NCI-H446 treated with DMSO at 0.1 percent for 48 hours (cell line): ENCODE results near the gene FARSA.
A peak's percentile ranks its signal among the peaks of the same experiment; 100 is the strongest.
"Not testable (repeated sequence)": the region's sequence is repeated elsewhere in the genome, so short reads cannot be mapped to it uniquely, and the experiment has no call there.

ENCODE experiments used
- DNase-seq: peaks from one replicate; lab custom pipeline; 2025; lab: John Stamatoyannopoulos, UW

Gene FARSA

DNA sequence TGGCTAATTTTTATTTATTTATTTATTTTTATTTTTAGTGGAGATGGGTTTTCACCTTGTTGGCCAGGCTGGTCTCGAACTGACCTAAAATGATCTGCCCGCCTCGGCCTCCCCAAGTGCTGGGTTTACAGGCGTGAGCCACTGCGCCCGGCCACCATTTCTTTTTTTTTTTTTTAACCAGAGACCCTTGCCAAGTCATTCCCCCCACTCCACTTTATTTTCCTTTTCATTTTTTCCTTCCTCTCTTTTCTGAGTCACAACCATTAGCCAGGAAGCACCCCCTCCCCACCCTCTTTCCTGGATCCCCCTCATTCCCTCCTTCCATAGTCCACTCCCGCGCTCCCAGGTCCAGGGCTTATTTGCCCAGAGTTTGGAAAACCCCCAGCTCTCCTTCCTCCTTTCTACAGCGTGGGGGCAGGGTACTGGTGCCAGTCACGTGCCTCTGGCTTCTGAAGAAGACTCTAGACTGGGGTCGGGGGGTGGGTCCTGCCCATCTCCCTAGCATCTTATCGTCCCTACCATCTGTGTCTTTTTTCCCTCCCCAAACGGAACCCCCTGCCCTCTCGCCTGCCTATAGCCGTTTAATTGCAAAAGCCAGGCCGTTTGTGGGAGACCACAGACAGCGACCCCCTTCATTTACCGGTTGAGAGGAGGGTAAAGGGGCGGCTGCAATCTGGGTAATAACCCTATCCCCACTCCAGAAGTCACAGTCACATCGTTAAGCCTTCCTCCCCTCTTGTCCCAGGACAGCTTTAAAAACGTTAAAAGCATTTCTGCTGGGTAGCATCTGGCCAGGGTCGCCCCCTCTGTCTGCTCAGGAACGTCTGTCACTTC lies 3.8 kb upstream of the FARSA start:
- DNase-seq: no peak

GRCh38 chr19:12936582-12936981 lies 3.1 kb upstream of the FARSA start:
- DNase-seq: no peak

DNA sequence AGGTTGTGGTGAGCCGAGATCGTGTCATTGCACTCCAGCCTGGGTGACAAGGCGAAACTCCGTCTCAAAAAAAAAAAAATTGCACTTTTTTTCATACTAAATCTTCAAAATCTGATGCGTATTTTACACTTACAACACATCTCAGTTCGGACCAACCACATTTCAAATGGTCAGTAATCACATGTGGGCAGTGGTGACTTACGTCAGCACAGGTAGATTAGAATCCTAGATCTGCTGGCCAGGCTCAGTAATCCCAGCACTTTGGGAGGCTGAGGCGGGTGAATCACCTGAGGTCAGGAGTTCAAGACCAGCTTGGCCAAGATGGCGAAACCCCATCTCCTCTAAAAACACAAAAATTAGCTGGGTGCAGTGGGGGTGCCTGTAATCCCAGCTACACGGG lies 1.6 kb upstream of the FARSA start:
- no peak for DNase-seq

GRCh38 chr19:12932392-12933286 lies 872 bp downstream of the FARSA start:
- no peak for DNase-seq

DNA sequence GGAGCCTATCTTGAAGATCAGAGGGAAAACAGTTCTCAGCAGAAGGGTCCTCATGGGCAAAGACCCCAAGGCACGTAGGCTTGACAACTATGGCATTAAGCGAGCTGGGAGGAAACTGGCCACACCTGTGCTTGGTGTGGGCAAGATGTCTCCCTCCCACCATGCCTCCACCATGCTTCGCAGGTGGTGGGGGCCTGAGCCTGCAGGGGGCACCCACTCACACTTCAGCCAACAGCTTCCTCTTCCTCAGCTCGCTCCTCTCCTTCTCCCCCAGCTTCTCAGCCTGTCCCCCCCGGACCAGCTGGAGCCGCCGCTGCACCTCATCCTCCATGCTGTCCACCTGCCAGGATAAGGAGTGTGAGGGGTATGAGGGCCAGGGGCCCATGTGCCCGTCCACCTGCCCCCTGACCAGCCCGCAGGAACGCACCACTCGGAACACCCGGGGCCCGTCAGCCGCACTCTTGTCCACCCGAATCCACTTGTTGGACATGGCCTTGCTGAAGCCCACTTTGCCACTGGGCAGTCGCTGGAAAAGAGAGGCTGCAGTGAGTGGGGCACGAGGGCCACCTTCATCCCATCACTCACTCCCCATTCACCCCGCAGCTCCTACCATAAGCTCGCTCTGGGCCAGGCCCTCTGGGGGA lies 3.4 kb downstream of the FARSA start:
- DNase-seq: no peak

DNA sequence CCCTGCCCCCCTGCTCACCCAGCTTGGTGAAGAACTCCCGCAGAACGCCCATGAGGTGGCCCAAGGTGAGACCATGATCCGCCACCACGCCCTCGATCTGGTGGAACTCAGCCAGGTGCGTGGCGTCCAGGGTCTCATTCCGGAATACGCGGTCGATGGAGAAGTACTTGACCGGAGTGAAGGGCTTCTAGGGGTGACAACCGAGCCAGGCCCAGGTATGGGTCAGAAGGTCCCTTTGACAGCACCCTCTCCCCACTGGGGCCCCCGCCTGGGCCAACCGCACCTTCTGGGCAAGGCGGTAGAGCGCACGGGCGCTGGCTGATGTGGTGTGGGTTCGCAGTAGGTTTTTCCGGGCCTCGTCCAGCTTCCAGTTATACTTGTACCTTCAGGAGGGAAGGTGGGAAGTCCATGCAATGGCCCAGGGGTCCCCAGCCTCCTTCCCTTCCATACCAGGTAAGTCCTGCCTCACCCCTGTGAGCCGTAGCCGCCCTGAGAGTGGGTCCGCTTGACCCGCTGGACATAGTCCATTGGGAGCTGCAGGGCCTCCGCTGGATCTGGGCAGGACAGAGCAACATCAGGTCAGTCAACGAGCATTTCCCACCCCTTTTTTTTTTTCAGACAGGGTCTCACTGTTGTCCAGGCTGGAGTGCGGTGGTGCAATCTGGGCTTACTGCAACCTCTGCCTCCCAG lies 8.7 kb downstream of the FARSA start:
- no peak for DNase-seq

DNA sequence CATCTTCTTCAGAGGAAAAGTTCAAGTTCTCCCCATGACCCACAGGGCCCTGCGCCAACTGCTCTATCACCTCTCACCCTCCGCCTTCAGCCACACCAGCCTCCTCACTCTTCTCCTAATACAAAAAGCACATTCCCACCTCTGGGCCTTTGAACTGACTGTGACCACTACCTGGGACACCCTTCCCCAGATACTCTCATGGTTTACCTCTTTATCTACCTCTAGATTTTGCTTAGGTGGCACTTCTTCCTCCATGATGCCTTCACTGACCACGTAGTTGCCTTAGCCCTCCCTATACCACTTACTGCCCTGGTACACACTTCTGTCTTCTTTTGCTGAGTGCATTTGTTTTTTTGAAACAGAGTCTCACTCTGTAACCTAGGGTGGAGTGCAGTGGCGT lies 10.6 kb downstream of the FARSA start:
- DNase-seq: no peak

DNA sequence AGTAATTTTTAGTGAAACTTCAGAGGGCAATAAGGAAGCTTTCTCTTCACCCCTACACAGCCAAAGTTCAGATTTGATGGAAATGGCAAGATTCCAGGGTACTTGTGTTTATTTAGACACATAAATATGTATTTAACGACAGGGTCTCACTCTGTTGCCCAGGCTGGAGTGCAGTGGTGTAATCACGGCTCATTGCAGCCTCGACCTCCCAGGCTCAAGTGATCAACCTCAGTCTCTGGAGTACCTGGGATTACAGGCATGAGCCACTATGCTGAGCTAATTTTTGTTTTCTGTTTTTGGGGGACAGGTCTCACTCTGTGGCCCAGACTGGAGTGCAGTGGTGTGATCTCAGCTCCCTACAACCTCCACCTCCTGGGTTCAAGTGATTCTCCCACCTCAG lies 12.5 kb downstream of the FARSA start:
- DNase-seq: no peak

DNA sequence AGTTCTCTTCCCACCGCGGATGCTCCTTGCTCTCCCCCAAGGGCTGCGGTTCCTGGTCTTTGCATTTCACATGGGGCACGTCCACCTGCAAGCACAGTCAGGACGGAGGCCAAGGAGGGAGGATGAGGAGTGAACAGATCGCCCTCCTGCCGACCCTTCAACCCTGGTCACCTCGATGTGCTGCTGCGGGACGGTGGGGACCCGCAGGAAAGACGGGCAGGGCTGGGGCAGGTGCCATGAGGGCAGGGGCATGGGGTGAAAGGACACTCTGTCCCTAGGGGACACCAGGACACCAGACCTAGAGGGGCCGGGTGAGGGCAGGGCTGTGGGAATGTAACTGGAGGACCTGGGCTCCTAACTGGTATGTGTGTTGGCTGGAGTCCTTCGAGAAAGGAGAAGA lies 15.3 kb downstream of the FARSA start:
- no peak for DNase-seq

DNA sequence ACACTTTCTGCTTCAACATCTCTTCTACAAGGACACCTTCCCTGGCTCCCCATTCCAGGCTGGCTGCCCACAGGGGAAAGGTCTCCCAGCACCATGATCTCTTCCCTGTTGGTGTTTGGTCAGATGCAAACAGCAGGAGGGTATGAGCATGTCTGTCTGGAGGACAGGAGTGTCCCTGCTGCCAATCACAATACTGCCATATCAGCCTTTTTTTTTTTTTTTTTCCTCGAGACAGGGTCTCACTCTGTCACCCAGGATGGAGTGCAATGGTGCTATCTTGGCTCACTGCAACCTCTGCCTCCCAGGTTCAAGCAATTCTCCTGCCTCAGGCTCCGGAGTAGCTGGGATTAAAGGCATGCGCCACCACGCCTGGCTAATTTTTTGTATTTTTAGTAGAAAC lies 17.7 kb downstream of the FARSA start:
- not testable (repeated sequence) for DNase-seq

GRCh38 chr19:12913851-12914690 lies 19.4 kb downstream of the FARSA start:
- DNase-seq: peak; percentile 35

- DNase-seq: peak; percentile 99
These were observed 20.4 kb downstream of the FARSA start for GRCh38 chr19:12913011-12913561.

GRCh38 chr19:12912571-12912970 lies 20.9 kb downstream of the FARSA start:
- no peak for DNase-seq

GRCh38 chr19:12907166-12907565 lies 26.3 kb downstream of the FARSA start:
- no peak for DNase-seq

GRCh38 chr19:12899891-12900518 lies 33.5 kb downstream of the FARSA start:
- DNase-seq: no peak

- no peak for DNase-seq
These were observed 37.1 kb downstream of the FARSA start for GRCh38 chr19:12896460-12896859.

GRCh38 chr19:12893582-12893981 lies 39.9 kb downstream of the FARSA start:
- DNase-seq: no peak

GRCh38 chr19:12891553-12892021 lies 41.9 kb downstream of the FARSA start:
- no peak for DNase-seq

- peak; percentile 99 for DNase-seq
These were observed 42.5 kb downstream of the FARSA start, which contains the start of gene GCDH for GRCh38 chr19:12890787-12891552. TSS of gene GCDH (plus strand) at chr19:12891160. CDS start at chr19:12891305, 145 bp downstream.
